H1 (cell line): ENCODE measurements around the gene SLC39A11. TPM values are rescaled to one million over a fixed set of nuclear protein-coding genes. Genes with fewer than 3 reads are reported as not detected.

Source experiments
- CTCF ChIA-PET: fragments of 300-600 bp; sonication (Branson Sonifier 250); formaldehyde crosslinking; loops from one replicate; lab custom pipeline; 2021; ENCODE audit not compliant: partially characterized antibody; lab: Charles Lee
- POLR2A ChIA-PET: fragments of 300-600 bp; sonication (Branson Sonifier 250); formaldehyde crosslinking; loops from one replicate; lab custom pipeline; 2021; ENCODE audit warnings: inconsistent platforms; ENCODE audit not compliant: partially characterized antibody; lab: Charles Lee
- DNase-seq, 2 experiments: peaks; one replicate each; pipeline versions ENCODE4 v3.0.0 to v3.0.0-alpha.2; 2010 to 2022; ENCODE audit warnings: low spot score in 2 of 2, low read depth in 1 of 2, mixed read lengths in 1 of 2
- FAIRE-seq: peaks from 2 replicates; lab custom pipeline; 2011; peaks lifted over from hg19 to GRCh38; lab: Jason Lieb, UNC
- H2AFZ ChIP-seq: 2 replicates; pipeline ENCODE4 v1.8.1; 2012; ENCODE audit warnings: low read length, inconsistent platforms
- H2AK5ac ChIP-seq: 2 replicates; pipeline ENCODE4 v1.6.1; 2013; ENCODE audit warnings: low read depth, low read length
- H2BK120ac ChIP-seq: replicated peaks from 2 replicates; pipeline ENCODE3; 2013; ENCODE audit warnings: low read depth, low read length, inconsistent platforms
- H2BK12ac ChIP-seq: 2 replicates; pipeline ENCODE4 v1.6.1; 2013; ENCODE audit warnings: low read depth, low read length
- H2BK15ac ChIP-seq: 2 replicates; pipeline ENCODE4 v1.6.1; 2013; ENCODE audit warnings: low read length
- H2BK20ac ChIP-seq: 2 replicates; pipeline ENCODE4 v1.6.1; 2013; ENCODE audit warnings: low read length
- H2BK5ac ChIP-seq: 2 replicates; pipeline ENCODE4 v1.6.1; 2013; ENCODE audit warnings: low read depth, low read length
- H3K14ac ChIP-seq: 2 replicates; pipeline ENCODE4 v1.6.1; 2013; ENCODE audit warnings: inconsistent platforms; ENCODE audit not compliant: insufficient read length
- H3K18ac ChIP-seq: 2 replicates; pipeline ENCODE4 v1.6.1; 2013; ENCODE audit warnings: low read length; ENCODE audit errors: extremely low read depth
- H3K23ac ChIP-seq: 2 replicates; pipeline ENCODE4 v1.6.1; 2013; ENCODE audit warnings: inconsistent platforms; ENCODE audit not compliant: insufficient read length
- H3K23me2 ChIP-seq: 2 replicates; pipeline ENCODE4 v1.6.1; 2013; ENCODE audit warnings: low read depth, low read length
- H3K27ac ChIP-seq: 2 replicates; pipeline ENCODE4 v1.6.1; 2011; ENCODE audit warnings: low read depth, low read length, inconsistent platforms
- H3K27me3 ChIP-seq, 4 experiments: replicated peaks in 1 of 4; 1 replicate in 1 of 4; 2 replicates in 3 of 4; pipeline versions ENCODE4 v1.6.1 to v1.8.1; 2011 to 2013; ENCODE audit warnings: low read length in 3 of 4, mild to moderate bottlenecking in 3 of 4, inconsistent platforms in 2 of 4, mixed read lengths in 2 of 4, moderate library complexity in 1 of 4; ENCODE audit not compliant: control insufficient read depth in 3 of 4, insufficient read depth in 3 of 4; ENCODE audit errors: extremely low read depth in 1 of 4
- H3K36me3 ChIP-seq, 4 experiments: 2 replicates each; pipeline versions ENCODE4 v1.6.1 to v1.8.1; 2011 to 2013; ENCODE audit warnings: mild to moderate bottlenecking in 4 of 4, low read length in 3 of 4, moderate library complexity in 2 of 4, control low read depth in 1 of 4, inconsistent platforms in 1 of 4; ENCODE audit not compliant: insufficient read depth in 4 of 4, control insufficient read depth in 2 of 4
- H3K4ac ChIP-seq: replicated peaks from 2 replicates; pipeline ENCODE3; 2013; ENCODE audit warnings: low read length, low read depth, mixed read lengths, inconsistent platforms; ENCODE audit not compliant: insufficient read length
- H3K4me1 ChIP-seq, 4 experiments: replicated peaks in 1 of 4; 1 replicate in 1 of 4; 2 replicates in 3 of 4; pipeline versions ENCODE4 v1.6.1 to v1.8.1; 2011 to 2013; ENCODE audit warnings: low read length in 3 of 4, inconsistent platforms in 2 of 4, mixed read lengths in 1 of 4; ENCODE audit not compliant: insufficient read depth in 4 of 4, control insufficient read depth in 3 of 4
- H3K4me2 ChIP-seq, 2 experiments: 2 replicates each; pipeline versions ENCODE4 v1.6.1 to v1.8.1; 2011 to 2013; ENCODE audit warnings: low read depth in 2 of 2, low read length in 2 of 2, control low read depth in 1 of 2, inconsistent platforms in 1 of 2, mild to moderate bottlenecking in 1 of 2; ENCODE audit not compliant: insufficient read depth in 1 of 2
- H3K4me3 ChIP-seq, 4 experiments: fragments of 200-600, 300-600 bp in 1 of 4; sonication (generic), shearing (Covaris generic), sonication (Bioruptor Twin) in 1 of 4; 2 replicates each; pipeline versions ENCODE4 v1.5.1 to v1.8.1; 2011 to 2016; ENCODE audit warnings: low read length in 4 of 4, low read depth in 3 of 4, control low read depth in 2 of 4, inconsistent platforms in 2 of 4, mild to moderate bottlenecking in 2 of 4, mixed read lengths in 1 of 4, moderate library complexity in 1 of 4; ENCODE audit not compliant: insufficient read depth in 2 of 4; ENCODE audit errors: extremely low read depth in 1 of 4
- H3K56ac ChIP-seq: replicated peaks from 2 replicates; pipeline ENCODE3; 2013; ENCODE audit warnings: low read depth, mild to moderate bottlenecking, mixed read lengths, low read length, inconsistent platforms; ENCODE audit not compliant: insufficient read length
- H3K79me1 ChIP-seq: 2 replicates; pipeline ENCODE4 v1.6.1; 2013; ENCODE audit warnings: low read depth, low read length, control low read depth
- H3K79me2 ChIP-seq, 2 experiments: 2 replicates each; pipeline versions ENCODE4 v1.6.1 to v1.8.1; 2012 to 2013; ENCODE audit warnings: low read length in 2 of 2, mild to moderate bottlenecking in 2 of 2, inconsistent platforms in 1 of 2; ENCODE audit not compliant: insufficient read depth in 2 of 2, control insufficient read depth in 1 of 2
- H3K9ac ChIP-seq, 4 experiments: replicated peaks in 1 of 4; 1 replicate in 1 of 4; 2 replicates in 3 of 4; pipeline versions ENCODE4 v1.6.1 to v1.8.1; 2011 to 2013; ENCODE audit warnings: low read depth in 3 of 4, low read length in 3 of 4, control low read depth in 2 of 4, mild to moderate bottlenecking in 2 of 4, moderate library complexity in 2 of 4, inconsistent platforms in 1 of 4; ENCODE audit errors: extremely low read depth in 1 of 4
- H3K9me3 ChIP-seq, 2 experiments: 2 replicates each; pipeline versions ENCODE4 v1.6.1 to v1.8.1; 2012 to 2013; ENCODE audit warnings: mild to moderate bottlenecking in 2 of 2, moderate library complexity in 2 of 2, control low read depth in 1 of 2, inconsistent platforms in 1 of 2, low read depth in 1 of 2, low read length in 1 of 2, mixed read lengths in 1 of 2; ENCODE audit not compliant: insufficient read depth in 2 of 2
- H4K20me1 ChIP-seq, 2 experiments: replicated peaks in 1 of 2; 2 replicates each; pipeline versions ENCODE3 to v1.8.1; 2011 to 2013; ENCODE audit warnings: inconsistent platforms in 2 of 2, low read length in 2 of 2, mild to moderate bottlenecking in 1 of 2; ENCODE audit not compliant: insufficient read depth in 2 of 2, control insufficient read depth in 1 of 2
- H4K5ac ChIP-seq: 2 replicates; pipeline ENCODE4 v1.6.1; 2013; ENCODE audit warnings: low read length, low read depth, mixed read lengths, inconsistent platforms; ENCODE audit not compliant: insufficient read length
- H4K8ac ChIP-seq: 2 replicates; pipeline ENCODE4 v1.8.0; 2013; ENCODE audit warnings: mild to moderate bottlenecking, moderate library complexity, low read length, inconsistent platforms; ENCODE audit not compliant: insufficient read depth; ENCODE audit errors: extremely low read depth
- H4K91ac ChIP-seq: replicated peaks from 2 replicates; pipeline ENCODE3; 2013; ENCODE audit warnings: low read length, mixed read lengths, inconsistent platforms; ENCODE audit not compliant: insufficient read length
- BACH1 ChIP-seq: IDR thresholded peaks from 2 replicates; pipeline ENCODE4 v1.6.1; 2012; ENCODE audit warnings: low read length, improper control_type of control experiment
- CHD2 ChIP-seq: IDR thresholded peaks from 2 replicates; pipeline ENCODE4 v1.6.1; 2012; ENCODE audit warnings: low read length, improper control_type of control experiment
- CTBP2 ChIP-seq: IDR thresholded peaks from 2 replicates; pipeline ENCODE4 v1.7.0; 2011; ENCODE audit warnings: borderline replicate concordance, mild to moderate bottlenecking, moderate library complexity, mixed read lengths, low read length; ENCODE audit not compliant: insufficient read depth, insufficient read length
- HDAC2 ChIP-seq, 2 experiments: fragments of 300-600 bp in 1 of 2; sonication (generic) in 1 of 2; IDR thresholded peaks; 2 replicates each; pipeline ENCODE4 v1.6.1; 2011 to 2012; ENCODE audit warnings: low read depth in 2 of 2, low read length in 2 of 2, mild to moderate bottlenecking in 2 of 2, moderate library complexity in 2 of 2, borderline replicate concordance in 1 of 2, inconsistent platforms in 1 of 2
- HDAC6 ChIP-seq: IDR thresholded peaks from one replicate; pipeline ENCODE4 v1.7.1; 2012; ENCODE audit warnings: low read depth, mild to moderate bottlenecking, inconsistent platforms, low read length, moderate library complexity
- NANOG ChIP-seq: IDR thresholded peaks from 2 replicates; pipeline ENCODE4 v1.6.1; 2011; ENCODE audit warnings: low read length, low read depth, mild to moderate bottlenecking, inconsistent platforms; ENCODE audit not compliant: insufficient read depth, poor library complexity, severe bottlenecking
- PHF8 ChIP-seq: fragments of 200-600 bp; sonication (generic); conservative IDR thresholded peaks from 2 replicates; pipeline ENCODE4 v1.7.1; 2012; ENCODE audit warnings: low read depth, mild to moderate bottlenecking, inconsistent platforms, low read length, moderate library complexity
- SIX5 ChIP-seq: IDR thresholded peaks from 2 replicates; pipeline ENCODE4 v1.6.1; 2011; ENCODE audit warnings: mild to moderate bottlenecking, low read depth, low read length
- SP4 ChIP-seq: IDR thresholded peaks from 2 replicates; pipeline ENCODE4 v1.6.1; 2012; ENCODE audit warnings: low read length, inconsistent platforms
- TAF7 ChIP-seq: optimal IDR thresholded peaks from 2 replicates; pipeline ENCODE3; 2011; ENCODE audit warnings: low read depth, mild to moderate bottlenecking, inconsistent platforms, low read length, moderate library complexity, borderline replicate concordance
- TBP ChIP-seq: IDR thresholded peaks from 2 replicates; pipeline ENCODE4 v1.6.1; 2011; ENCODE audit warnings: low read depth, low read length, improper control_type of control experiment
- TCF12 ChIP-seq: IDR thresholded peaks from 2 replicates; pipeline ENCODE4 v1.6.1; 2011; ENCODE audit warnings: low read depth, mild to moderate bottlenecking, low read length
- polyA plus RNA-seq, 7 experiments: library from polyadenylated mRNA; depleted of rRNA in 3 of 7; stranded (reverse) in 5 of 7; unstranded in 2 of 7; fragments of >200 nt in 5 of 7; fragments of 200-250 nt in 2 of 7; gene quantifications; 1 replicate in 5 of 7; 2 replicates in 1 of 7; 4 replicates in 1 of 7; pipeline versions ENCODE4 v1.2.1 to v1.2.3, GENCODE V29; 2011 to 2013; ENCODE audit warnings: missing spikeins in 2 of 7, mixed read lengths in 2 of 7
- total RNA-seq: library from RNA; stranded (reverse); fragmentation: NEBNext Ultra II Directional; extraction: Animal tissue kit (Norgen Biotek cat#: 25700); gene quantifications from 2 replicates; pipeline ENCODE4 v1.2.1, GENCODE V29; 2021
- TF ChIP-seq, protein P1 (sequence below), 3 experiments: IDR thresholded peaks; 1 replicate in 2 of 3; 2 replicates in 1 of 3; pipeline versions ENCODE4 v1.5.1 to v1.6.1; 2011; ENCODE audit warnings: low read length in 3 of 3, mild to moderate bottlenecking in 3 of 3, inconsistent platforms in 2 of 3, low read depth in 1 of 3, moderate library complexity in 1 of 3; ENCODE audit not compliant: insufficient read depth in 1 of 3; ENCODE audit errors: control extremely low read depth in 1 of 3

SLC39A11 gene
- total and polyA plus RNA-seq, 2 of the 8 experiments (the other 6 are each of a cell fraction or from before 2014, with no cell fraction given): 12.2 to 19.6 TPM

DNA sequence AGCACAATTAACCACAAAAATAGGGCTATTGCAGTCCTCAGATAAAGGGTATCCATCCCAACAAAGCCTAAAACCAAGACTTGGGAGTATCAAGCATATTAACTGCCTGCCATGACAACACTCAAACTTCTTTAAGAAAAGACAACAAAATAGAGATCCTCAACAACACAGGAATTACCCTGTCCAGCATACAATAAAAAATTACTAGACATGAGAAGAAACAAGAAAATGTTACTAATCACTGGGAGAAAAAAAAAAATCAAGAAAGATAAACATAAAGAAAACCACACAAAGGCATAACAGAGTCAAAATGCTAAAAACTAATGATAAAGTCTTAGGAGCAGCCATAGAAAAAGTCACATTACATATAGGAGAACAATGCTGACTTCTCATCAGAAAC lies 73.9 kb downstream of the SLC39A11 start:
- FAIRE-seq: no peak
- Histone ChIP-seq H2BK120ac (no peak overlapping the region), H3K23me2 (no peaks in the 10 kb centered on the region), H3K4me2 (no peak overlapping the region), H2BK15ac (no peak overlapping the region), H2AK5ac (no peak overlapping the region), H3K4ac (no peak overlapping the region), H3K23ac (no peak overlapping the region), H2AFZ (no peak overlapping the region), H4K5ac (no peak overlapping the region), H3K4me3 (no peak overlapping the region), H3K36me3 (no peaks in the 10 kb centered on the region), H3K79me1 (no peaks in the 10 kb centered on the region), H3K9me3 (no peaks in the 10 kb centered on the region), H3K4me1 (peaks cover 0 to 5% (median 3%) of the 10 kb centered on the region in 4 experiments; a peak in 5 of 7 replicates), H3K14ac (no peak overlapping the region), H3K56ac (no peak overlapping the region), H4K8ac (no peak overlapping the region), H2BK5ac (no peak overlapping the region), H4K91ac (no peak overlapping the region), H2BK20ac (no peak overlapping the region), H3K79me2 (no peaks in the 10 kb centered on the region), H3K27me3 (no peaks in the 10 kb centered on the region), H3K18ac (no peak overlapping the region), H2BK12ac (no peak overlapping the region), H3K9ac (no peak overlapping the region), H4K20me1 (no peaks in the 10 kb centered on the region), H3K27ac (no peak overlapping the region)
- ChIA-PET POLR2A (no interaction called here), CTCF (no interaction called here)
- no peak for DNase-seq
- TF ChIP-seq CHD2 (no peak), BACH1 (no peak), HDAC6 (no peak), CTBP2 (no peak), TCF12 (no peak), TBP (no peak), PHF8 (no peak), HDAC2 (IDR thresholded peaks at IDR 0.05; ENCODE audit: borderline replicate concordance in 1 of 2, low read depth in 2 of 2, low read length in 2 of 2) (no peak), TAF7 (no peak), SP4 (no peak), NANOG (no peak), SIX5 (no peak)
- TF ChIP-seq, protein P1, sequence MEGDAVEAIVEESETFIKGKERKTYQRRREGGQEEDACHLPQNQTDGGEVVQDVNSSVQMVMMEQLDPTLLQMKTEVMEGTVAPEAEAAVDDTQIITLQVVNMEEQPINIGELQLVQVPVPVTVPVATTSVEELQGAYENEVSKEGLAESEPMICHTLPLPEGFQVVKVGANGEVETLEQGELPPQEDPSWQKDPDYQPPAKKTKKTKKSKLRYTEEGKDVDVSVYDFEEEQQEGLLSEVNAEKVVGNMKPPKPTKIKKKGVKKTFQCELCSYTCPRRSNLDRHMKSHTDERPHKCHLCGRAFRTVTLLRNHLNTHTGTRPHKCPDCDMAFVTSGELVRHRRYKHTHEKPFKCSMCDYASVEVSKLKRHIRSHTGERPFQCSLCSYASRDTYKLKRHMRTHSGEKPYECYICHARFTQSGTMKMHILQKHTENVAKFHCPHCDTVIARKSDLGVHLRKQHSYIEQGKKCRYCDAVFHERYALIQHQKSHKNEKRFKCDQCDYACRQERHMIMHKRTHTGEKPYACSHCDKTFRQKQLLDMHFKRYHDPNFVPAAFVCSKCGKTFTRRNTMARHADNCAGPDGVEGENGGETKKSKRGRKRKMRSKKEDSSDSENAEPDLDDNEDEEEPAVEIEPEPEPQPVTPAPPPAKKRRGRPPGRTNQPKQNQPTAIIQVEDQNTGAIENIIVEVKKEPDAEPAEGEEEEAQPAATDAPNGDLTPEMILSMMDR (IDR thresholded peaks at IDR 0.05; ENCODE audit: control extremely low read depth in 1 of 3, insufficient read depth in 1 of 3, low read depth in 1 of 3, low read length in 3 of 3): no peak
